ENCODE measurements around the gene DUSP11. TPM values are rescaled to one million over a fixed set of nuclear protein-coding genes. Genes with fewer than 3 reads are reported as not detected.

The DUSP11 gene
- total and polyA plus RNA-seq, 2 of the 13 experiments (the other 11 are each of a cell fraction or from before 2014, with no cell fraction given), result 30.5 to 36.2 TPM

DNA sequence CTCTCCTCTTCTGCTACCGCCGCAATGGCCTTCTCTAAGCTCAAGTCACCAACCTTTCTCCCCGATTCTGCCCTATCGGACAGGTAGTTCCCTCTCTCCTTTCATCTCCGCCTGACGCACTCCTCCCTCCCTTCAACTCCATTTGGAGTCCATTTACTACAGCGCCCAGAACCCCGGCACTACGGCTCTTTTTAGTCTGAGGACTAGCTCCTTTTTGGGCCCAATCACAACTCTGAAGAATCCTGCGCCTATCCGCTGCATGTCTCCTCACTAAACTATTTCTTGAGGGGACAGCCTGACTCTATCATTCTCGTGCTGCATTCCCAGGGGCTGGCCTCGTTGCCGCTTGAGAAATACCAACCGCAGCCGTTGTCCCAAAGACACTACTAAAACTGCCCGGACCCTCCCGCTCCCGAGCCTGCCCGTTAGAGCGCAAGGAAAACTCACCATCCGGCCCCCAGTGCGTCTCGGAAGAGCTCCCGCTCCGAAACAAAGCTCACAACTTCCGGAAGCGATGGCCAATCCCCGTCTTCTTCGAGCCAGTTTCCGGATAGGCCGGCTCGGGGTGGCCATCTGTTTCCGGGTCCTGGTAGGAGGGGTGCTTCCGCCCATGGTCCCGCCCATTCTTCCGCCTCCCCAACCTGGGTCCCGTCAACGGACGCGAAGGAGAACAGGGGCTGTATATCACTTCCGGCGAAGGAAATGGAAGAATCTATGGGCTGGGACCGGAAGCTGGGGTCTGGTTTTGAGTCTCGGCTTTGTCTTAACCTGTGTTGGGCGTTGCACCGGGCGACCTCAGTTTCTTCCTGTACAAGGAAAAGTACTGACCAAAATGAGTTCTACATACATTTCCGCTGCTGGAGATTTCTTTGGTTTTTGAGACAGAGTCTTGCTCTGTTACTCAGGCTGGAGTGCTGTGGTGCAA, 42.8 kb downstream of the DUSP11 start, which contains the start of gene TPRKB (continued):
- TF ChIP-seq, protein P1, sequence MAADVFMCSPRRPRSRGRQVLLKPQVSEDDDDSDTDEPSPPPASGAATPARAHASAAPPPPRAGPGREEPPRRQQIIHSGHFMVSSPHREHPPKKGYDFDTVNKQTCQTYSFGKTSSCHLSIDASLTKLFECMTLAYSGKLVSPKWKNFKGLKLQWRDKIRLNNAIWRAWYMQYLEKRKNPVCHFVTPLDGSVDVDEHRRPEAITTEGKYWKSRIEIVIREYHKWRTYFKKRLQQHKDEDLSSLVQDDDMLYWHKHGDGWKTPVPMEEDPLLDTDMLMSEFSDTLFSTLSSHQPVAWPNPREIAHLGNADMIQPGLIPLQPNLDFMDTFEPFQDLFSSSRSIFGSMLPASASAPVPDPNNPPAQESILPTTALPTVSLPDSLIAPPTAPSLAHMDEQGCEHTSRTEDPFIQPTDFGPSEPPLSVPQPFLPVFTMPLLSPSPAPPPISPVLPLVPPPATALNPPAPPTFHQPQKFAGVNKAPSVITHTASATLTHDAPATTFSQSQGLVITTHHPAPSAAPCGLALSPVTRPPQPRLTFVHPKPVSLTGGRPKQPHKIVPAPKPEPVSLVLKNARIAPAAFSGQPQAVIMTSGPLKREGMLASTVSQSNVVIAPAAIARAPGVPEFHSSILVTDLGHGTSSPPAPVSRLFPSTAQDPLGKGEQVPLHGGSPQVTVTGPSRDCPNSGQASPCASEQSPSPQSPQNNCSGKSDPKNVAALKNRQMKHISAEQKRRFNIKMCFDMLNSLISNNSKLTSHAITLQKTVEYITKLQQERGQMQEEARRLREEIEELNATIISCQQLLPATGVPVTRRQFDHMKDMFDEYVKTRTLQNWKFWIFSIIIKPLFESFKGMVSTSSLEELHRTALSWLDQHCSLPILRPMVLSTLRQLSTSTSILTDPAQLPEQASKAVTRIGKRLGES (CRISPR knock-in tag; IDR thresholded peaks at IDR 0.05; ENCODE audit: borderline replicate concordance), result no peak
- TF ChIP-seq ZFP36 (IDR thresholded peaks at IDR 0.05; ENCODE audit: borderline replicate concordance, low read depth, low read length, partially characterized antibody) (no peak), NR2F1 (CRISPR knock-in tag; IDR thresholded peaks at IDR 0.05) (peak in 1 of 2 experiments; percentile 46; a peak in 2 of 4 replicates), MIER3 (CRISPR knock-in tag; IDR thresholded peaks at IDR 0.05; ENCODE audit: borderline replicate concordance) (peak; percentile 87; the same call in 1 of the 2 replicates), ZBTB7A (CRISPR knock-in tag; IDR thresholded peaks at IDR 0.05) (peak; percentile 56), ZNF414 (CRISPR knock-in tag; IDR thresholded peaks at IDR 0.05) (peak; percentile 66; the same call in 1 of the 2 replicates), NR2F2 (IDR thresholded peaks at IDR 0.05; ENCODE audit: borderline replicate concordance, low read depth) (no peak), ZNF589 (CRISPR knock-in tag; conservative IDR thresholded peaks at IDR 0.05) (peak; percentile 81), NBN (conservative IDR thresholded peaks at IDR 0.05) (no peak), ZFP36L1 (CRISPR knock-in tag; IDR thresholded peaks at IDR 0.05) (peak; percentile 75; the same call in 1 of the 2 replicates), SNAI1 (CRISPR knock-in tag; IDR thresholded peaks at IDR 0.05; ENCODE audit: borderline replicate concordance) (0 out of 2 replicates have a peak, but pooled peaks have one; percentile 28), HMG20A (CRISPR knock-in tag; IDR thresholded peaks at IDR 0.05; ENCODE audit: borderline replicate concordance) (no peak), ZNF580 (CRISPR knock-in tag; IDR thresholded peaks at IDR 0.05; ENCODE audit: borderline replicate concordance, low read depth) (peak; percentile 78; the same call in 1 of the 2 replicates), NFYB (CRISPR knock-in tag; IDR thresholded peaks at IDR 0.05) (peak; percentile 91), ZNF7 (CRISPR knock-in tag; IDR thresholded peaks at IDR 0.05) (no peak), ZSCAN20 (CRISPR knock-in tag; IDR thresholded peaks at IDR 0.05; ENCODE audit: borderline replicate concordance) (peak; percentile 84), SOX5 (CRISPR knock-in tag; IDR thresholded peaks at IDR 0.05; ENCODE audit: borderline replicate concordance) (peak; percentile 54), NCOR1 (IDR thresholded peaks at IDR 0.05; ENCODE audit: borderline replicate concordance, low read length) (peak; percentile 27; the same call in 1 of the 2 replicates), ZNF383 (CRISPR knock-in tag; IDR thresholded peaks at IDR 0.05; ENCODE audit: borderline replicate concordance) (peak; percentile 45; the same call in 1 of the 2 replicates), RARG (CRISPR knock-in tag; IDR thresholded peaks at IDR 0.05; ENCODE audit: low read depth) (no peak), ZNF121 (CRISPR knock-in tag; IDR thresholded peaks at IDR 0.05) (0 out of 2 replicates have a peak, but pooled peaks have one; percentile 59)
- TF ChIP-seq, protein P2, sequence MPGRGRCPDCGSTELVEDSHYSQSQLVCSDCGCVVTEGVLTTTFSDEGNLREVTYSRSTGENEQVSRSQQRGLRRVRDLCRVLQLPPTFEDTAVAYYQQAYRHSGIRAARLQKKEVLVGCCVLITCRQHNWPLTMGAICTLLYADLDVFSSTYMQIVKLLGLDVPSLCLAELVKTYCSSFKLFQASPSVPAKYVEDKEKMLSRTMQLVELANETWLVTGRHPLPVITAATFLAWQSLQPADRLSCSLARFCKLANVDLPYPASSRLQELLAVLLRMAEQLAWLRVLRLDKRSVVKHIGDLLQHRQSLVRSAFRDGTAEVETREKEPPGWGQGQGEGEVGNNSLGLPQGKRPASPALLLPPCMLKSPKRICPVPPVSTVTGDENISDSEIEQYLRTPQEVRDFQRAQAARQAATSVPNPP (CRISPR knock-in tag; IDR thresholded peaks at IDR 0.05), result peak; percentile 62; the same call in 1 of the 2 replicates
- TF ChIP-seq, protein P3, sequence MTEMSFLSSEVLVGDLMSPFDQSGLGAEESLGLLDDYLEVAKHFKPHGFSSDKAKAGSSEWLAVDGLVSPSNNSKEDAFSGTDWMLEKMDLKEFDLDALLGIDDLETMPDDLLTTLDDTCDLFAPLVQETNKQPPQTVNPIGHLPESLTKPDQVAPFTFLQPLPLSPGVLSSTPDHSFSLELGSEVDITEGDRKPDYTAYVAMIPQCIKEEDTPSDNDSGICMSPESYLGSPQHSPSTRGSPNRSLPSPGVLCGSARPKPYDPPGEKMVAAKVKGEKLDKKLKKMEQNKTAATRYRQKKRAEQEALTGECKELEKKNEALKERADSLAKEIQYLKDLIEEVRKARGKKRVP (CRISPR knock-in tag; IDR thresholded peaks at IDR 0.05), result peak in 1 of 2 experiments; percentile 67; a peak in 2 of 4 replicates
